CD4-positive, alpha-beta T cell treated with Interferon alpha-2 for 1 hour (primary cell): ENCODE data around the gene GRP.

Experiments used
- DNase-seq, 2 donors: peaks; one replicate each; pipeline ENCODE4 v3.0.0-alpha.2; 2020 to 2022

GRP gene

GRCh38 chr18:59219672-59220163 is at the start of gene GRP:
TSS of gene GRP (plus strand) at chr18:59220158. CDS start at chr18:59220266, 108 bp downstream.
- no peak for DNase-seq

- DNase-seq: no peak
These were observed 47.2 kb upstream of the GRP start for GRCh38 chr18:59172664-59173249.

GRCh38 chr18:59177485-59177884 is 42.5 kb upstream of the GRP start:
- DNase-seq: no peak

- DNase-seq: no peak
These were observed 39.7 kb upstream of the GRP start for GRCh38 chr18:59180150-59180845.

GRCh38 chr18:59182673-59183072 is 37.3 kb upstream of the GRP start:
- no peak for DNase-seq

- no peak for DNase-seq
These were observed 30.9 kb upstream of the GRP start for GRCh38 chr18:59189008-59189407.

GRCh38 chr18:59189746-59190145 is 30.2 kb upstream of the GRP start:
- no peak for DNase-seq

- no peak for DNase-seq
These were observed 23.7 kb upstream of the GRP start for GRCh38 chr18:59196161-59196725.

GRCh38 chr18:59197636-59198035 is 22.3 kb upstream of the GRP start:
- DNase-seq: no peak

GRCh38 chr18:59198215-59198614 is 21.7 kb upstream of the GRP start:
- no peak for DNase-seq

- DNase-seq: no peak
These were observed 19.2 kb upstream of the GRP start for GRCh38 chr18:59200787-59201186.

- no peak for DNase-seq
These were observed 17.6 kb upstream of the GRP start for GRCh38 chr18:59202258-59202820.

GRCh38 chr18:59207506-59207905 is 12.5 kb upstream of the GRP start:
- DNase-seq: no peak

- no peak for DNase-seq
These were observed 11.3 kb upstream of the GRP start for GRCh38 chr18:59208602-59209125.

- no peak for DNase-seq
These were observed 9.7 kb upstream of the GRP start for GRCh38 chr18:59210299-59210698.

GRCh38 chr18:59211629-59212028 is 8.3 kb upstream of the GRP start:
- DNase-seq: no peak

- no peak for DNase-seq
These were observed 1.9 kb upstream of the GRP start for GRCh38 chr18:59218018-59218417.

- no peak for DNase-seq
These were observed 316 bp downstream of the GRP start for GRCh38 chr18:59220164-59220783.

GRCh38 chr18:59220784-59221765 is 1.1 kb downstream of the GRP start:
- no peak for DNase-seq

- no peak for DNase-seq
These were observed 2.4 kb downstream of the GRP start for GRCh38 chr18:59222341-59222740.

GRCh38 chr18:59228351-59228750 is 8.4 kb downstream of the GRP start:
- no peak for DNase-seq

GRCh38 chr18:59229191-59229590 is 9.2 kb downstream of the GRP start:
- no peak for DNase-seq
